CD14-positive monocyte (primary cell): ENCODE results near the gene EML1. TPM values are rescaled to one million over a fixed set of nuclear protein-coding genes. Genes with fewer than 3 reads are reported as not detected.

Experiments
- DNase-seq, 3 donors: peaks; one replicate each; pipeline ENCODE4 v3.0.0-alpha.2; 2011 to 2022
- H2AFZ ChIP-seq: 2 replicates; pipeline ENCODE4 v1.6.0; 2012; ENCODE audit warnings: mild to moderate bottlenecking, low read depth, low read length, inconsistent platforms; ENCODE audit not compliant: insufficient read depth, poor library complexity, severe bottlenecking
- H3K27ac ChIP-seq, 2 donors: 1 replicate in 1 of 2; 2 replicates in 1 of 2; pipeline ENCODE4 v1.5.1; 2012 to 2013; ENCODE audit warnings: low read length in 2 of 2, control low read depth in 1 of 2, inconsistent platforms in 1 of 2, low read depth in 1 of 2, mild to moderate bottlenecking in 1 of 2
- H3K27me3 ChIP-seq, 2 donors: one replicate each; pipeline versions ENCODE4 v1.6.0 to v1.6.1; 2011 to 2013; ENCODE audit warnings: low read length in 2 of 2; ENCODE audit not compliant: control insufficient read depth in 2 of 2, insufficient read depth in 2 of 2
- H3K36me3 ChIP-seq, 2 donors: replicated peaks in 1 of 2; 1 replicate in 1 of 2; 2 replicates in 1 of 2; pipeline versions ENCODE4 v1.5.1 to v1.6.1; 2012 to 2013; ENCODE audit warnings: low read length in 2 of 2, control low read depth in 1 of 2, inconsistent platforms in 1 of 2, mild to moderate bottlenecking in 1 of 2; ENCODE audit not compliant: insufficient read depth in 2 of 2, control insufficient read depth in 1 of 2
- H3K4me1 ChIP-seq, 2 donors: 1 replicate in 1 of 2; 2 replicates in 1 of 2; pipeline versions ENCODE4 v1.5.1 to v1.6.1; 2012 to 2013; ENCODE audit warnings: low read length in 2 of 2, control low read depth in 1 of 2, inconsistent platforms in 1 of 2, mild to moderate bottlenecking in 1 of 2, moderate library complexity in 1 of 2; ENCODE audit not compliant: insufficient read depth in 2 of 2, control insufficient read depth in 1 of 2
- H3K4me2 ChIP-seq: replicated peaks from 2 replicates; pipeline ENCODE3; 2012; ENCODE audit warnings: low read length, moderate library complexity, mild to moderate bottlenecking; ENCODE audit not compliant: poor library complexity, severe bottlenecking; ENCODE audit errors: extremely low read depth
- H3K4me3 ChIP-seq, 3 experiments: fragments of 200-600 bp in 1 of 3; sonication (generic) in 1 of 3; replicated peaks in 1 of 3; 1 replicate in 2 of 3; 2 replicates in 1 of 3; pipeline ENCODE4 v1.5.1; 2011 to 2013; ENCODE audit warnings: low read length in 3 of 3, mild to moderate bottlenecking in 3 of 3, control low read depth in 2 of 3, low read depth in 2 of 3, inconsistent platforms in 1 of 3, moderate library complexity in 1 of 3
- H3K79me2 ChIP-seq: 2 replicates; pipeline ENCODE4 v1.6.0; 2012; ENCODE audit warnings: mild to moderate bottlenecking, control low read depth, inconsistent platforms, low read length, moderate library complexity; ENCODE audit not compliant: insufficient read depth
- H3K9ac ChIP-seq: 2 replicates; pipeline ENCODE4 v1.6.0; 2017; ENCODE audit warnings: low read length, mild to moderate bottlenecking; ENCODE audit not compliant: insufficient read depth, poor library complexity, severe bottlenecking
- H3K9me3 ChIP-seq, 2 donors: replicated peaks in 1 of 2; 1 replicate in 1 of 2; 2 replicates in 1 of 2; pipeline versions ENCODE4 v1.5.1 to v1.6.1; 2012 to 2013; ENCODE audit warnings: low read length in 2 of 2, control low read depth in 1 of 2; ENCODE audit not compliant: control insufficient read depth in 1 of 2, insufficient read depth in 1 of 2
- H4K20me1 ChIP-seq: 2 replicates; pipeline ENCODE4 v1.6.0; 2012; ENCODE audit warnings: mild to moderate bottlenecking, low read length, control low read depth, moderate library complexity; ENCODE audit not compliant: insufficient read depth
- H3K27ac Mint-ChIP-seq, 7 donors: one replicate each; pipeline ENCODE4 v1.8.0; 2020; ENCODE audit warnings: mild to moderate bottlenecking in 7 of 7, mixed read lengths in 7 of 7, moderate library complexity in 6 of 7, inconsistent platforms in 2 of 7
- H3K27me3 Mint-ChIP-seq, 3 donors: one replicate each; pipeline ENCODE4 v1.8.0; 2021 to 2022; ENCODE audit warnings: low read depth in 3 of 3, mild to moderate bottlenecking in 3 of 3, mixed read lengths in 3 of 3, moderate library complexity in 3 of 3, inconsistent platforms in 1 of 3
- H3K36me3 Mint-ChIP-seq, 2 donors: one replicate each; pipeline ENCODE4 v1.8.0; 2020; ENCODE audit warnings: mixed read lengths in 2 of 2, inconsistent platforms in 1 of 2, mild to moderate bottlenecking in 1 of 2
- H3K4me1 Mint-ChIP-seq: one replicate; pipeline ENCODE4 v1.8.0; 2020; ENCODE audit warnings: mild to moderate bottlenecking, mixed read lengths
- H3K4me3 Mint-ChIP-seq, 2 donors: one replicate each; pipeline ENCODE4 v1.8.0; 2020; ENCODE audit warnings: mild to moderate bottlenecking in 2 of 2, mixed read lengths in 2 of 2, moderate library complexity in 1 of 2
- H3K9me3 Mint-ChIP-seq, 7 donors: one replicate each; pipeline ENCODE4 v1.8.0; 2020 to 2022; ENCODE audit warnings: mixed read lengths in 7 of 7, mild to moderate bottlenecking in 6 of 7, moderate library complexity in 6 of 7, inconsistent platforms in 2 of 7
- CTCF ChIP-seq: fragments of 200-600 bp; IDR thresholded peaks from one replicate; pipeline ENCODE4 v1.8.0; 2022; ENCODE audit warnings: antibody characterized with exemption, mild to moderate bottlenecking
- WGBS: methylation state at CpG from one replicate; pipeline ENCODE4 v1.1.5; 2013; ENCODE audit warnings: missing lambda C conversion rate; ENCODE audit not compliant: insufficient coverage; 5-methylcytosine and 5-hydroxymethylcytosine counted together
- intact Hi-C, 2 donors: fragments of 100-400 bp; cut with micrococcal nuclease; formaldehyde crosslinking; loops; one replicate each; pipeline versions ENCODE4 v1.15.0 to v1.15.1; 2023
- polyA plus RNA-seq, 3 donors: library from polyadenylated mRNA; depleted of rRNA in 1 of 3; unstranded in 2 of 3; stranded (reverse) in 1 of 3; fragments of 300-500 nt in 2 of 3; fragments of >200 nt in 1 of 3; fragmentation: Illumina TruSeq in 2 of 3; gene quantifications; 1 replicate in 2 of 3; 2 replicates in 1 of 3; pipeline ENCODE4 v1.2.3, GENCODE V29; 2012 to 2021

The EML1 gene
- polyA plus RNA-seq, 3 donors, result not detected

DNA sequence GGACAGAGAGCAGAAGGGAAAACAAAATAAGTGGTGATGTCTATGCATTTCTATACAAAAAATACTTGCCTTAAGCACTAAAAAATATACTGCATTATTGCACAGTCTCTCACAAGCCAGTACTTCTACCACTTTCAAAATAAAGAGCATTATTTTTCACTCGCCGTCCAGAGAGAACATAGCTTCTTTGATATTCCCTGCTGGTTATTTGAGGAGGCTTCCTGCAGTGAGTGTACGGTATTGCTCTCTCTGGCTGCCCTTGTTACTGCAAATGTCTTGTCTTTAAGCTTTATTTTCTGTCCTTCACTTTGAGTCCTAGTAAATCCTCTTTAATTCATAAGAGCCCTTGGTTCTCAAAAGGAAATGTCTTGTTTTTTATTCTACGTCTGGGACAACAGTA, 81.1 kb downstream of the EML1 start:
- Histone ChIP-seq H4K20me1 (no peaks in the 10 kb centered on the region), H3K27me3 (peaks cover 3% of the 10 kb centered on the region in 2 donors), H3K9ac (no peak overlapping the region), H3K4me3 (no peak overlapping the region), H3K9me3 (no peaks in the 10 kb centered on the region), H3K27ac (no peak overlapping the region), H3K36me3 (no peaks in the 10 kb centered on the region), H2AFZ (no peak overlapping the region), H3K4me1 (no peaks in the 10 kb centered on the region), H3K4me2 (no peak overlapping the region), H3K79me2 (no peaks in the 10 kb centered on the region)
- no peak for TF ChIP-seq CTCF
- no peak for DNase-seq
- Mint-ChIP-seq H3K4me1 (no peaks in the 10 kb centered on the region), H3K27ac (no peak overlapping the region), H3K36me3 (no peaks in the 10 kb centered on the region), H3K9me3 (peaks cover 0 to 2% (median 0%) of the 10 kb centered on the region in 7 donors), H3K4me3 (no peak overlapping the region), H3K27me3 (peaks cover 12 to 30% (median 14%) of the 10 kb centered on the region in 3 donors)
- intact Hi-C loops, result no loop called here
- no CpG with 5 or more reads among the region's 4 CpGs for WGBS

DNA sequence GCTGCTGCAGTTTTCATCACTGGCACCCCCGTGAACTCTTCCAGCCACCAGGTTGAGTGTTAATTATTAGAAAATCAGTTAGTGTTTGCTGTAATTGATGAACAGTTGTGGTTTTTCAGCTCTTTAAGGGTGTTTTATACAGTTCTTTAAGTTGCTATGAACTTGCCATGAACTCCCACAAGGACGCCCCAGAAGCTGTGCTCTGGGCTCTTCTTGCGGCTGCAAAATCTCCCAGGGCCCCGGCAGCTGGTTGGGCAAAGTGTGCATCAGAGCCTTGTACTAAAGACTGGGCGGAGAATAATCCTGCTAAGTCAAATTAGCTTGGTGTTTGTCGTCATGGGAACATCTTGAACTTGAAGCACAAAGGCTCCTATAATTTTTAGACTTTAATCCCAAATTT, 82.2 kb downstream of the EML1 start:
- H3K9ac ChIP-seq, result no peak overlapping the region
- intact Hi-C loops, result no loop called here
- WGBS, result 93% methylated on average over 5 of the region's 6 CpGs
- no peak overlapping the region for H3K4me2 ChIP-seq
- Mint-ChIP-seq H3K4me3 (no peak overlapping the region), H3K9me3 (peaks cover 0 to 2% (median 0%) of the 10 kb centered on the region in 7 donors), H3K36me3 (no peaks in the 10 kb centered on the region), H3K4me1 (no peaks in the 10 kb centered on the region), H3K27me3 (peaks cover 7 to 33% (median 9%) of the 10 kb centered on the region in 3 donors), H3K27ac (no peak overlapping the region)
- H3K27ac ChIP-seq, result no peak overlapping the region
- H3K9me3 ChIP-seq, result no peaks in the 10 kb centered on the region
- H3K79me2 ChIP-seq, result no peaks in the 10 kb centered on the region
- H3K4me3 ChIP-seq, result no peak overlapping the region
- H3K36me3 ChIP-seq, result no peaks in the 10 kb centered on the region
- TF ChIP-seq CTCF, result no peak
- no peaks in the 10 kb centered on the region for H3K4me1 ChIP-seq
- peaks cover 3 to 9% of the 10 kb centered on the region in 2 donors for H3K27me3 ChIP-seq
- no peaks in the 10 kb centered on the region for H4K20me1 ChIP-seq
- DNase-seq, result no peak
- H2AFZ ChIP-seq, result no peak overlapping the region
